Hematopoietic multipotent progenitor cell (in vitro differentiated cells): ENCODE results near the gene STMP1. TPM values are rescaled to one million over a fixed set of nuclear protein-coding genes. Genes with fewer than 3 reads are reported as not detected.
A peak's percentile ranks its signal among the peaks of the same experiment; 100 is the strongest.
"Not testable (repeated sequence)": the region's sequence is repeated elsewhere in the genome, so short reads cannot be mapped to it uniquely, and the experiment has no call there.

Experiments
- DNase-seq, 3 donors: peaks; one replicate each; pipeline ENCODE4 v3.0.0-alpha.2; 2011 to 2015; ENCODE audit warnings: low read depth in 2 of 3, low spot score in 2 of 3
- total RNA-seq: library from RNA; depleted of rRNA; stranded (reverse); fragments of >200 nt; gene quantifications from one replicate; pipeline ENCODE4 v1.2.3, GENCODE V29; 2012

The STMP1 gene
- total RNA-seq, 1 donor: 9.7 TPM

GRCh38 chr7:135662123-135662372 is 266 bp upstream of the STMP1 start:
- no peak for DNase-seq

GRCh38 chr7:135664046-135664589 is 1.8 kb downstream of the STMP1 start:
- DNase-seq: peak in 1 of 3 donors; percentile 47

GRCh38 chr7:135665042-135665441 is 2.7 kb downstream of the STMP1 start:
- no peak for DNase-seq

GRCh38 chr7:135666156-135666555 is 3.8 kb downstream of the STMP1 start:
- DNase-seq: no peak

DNA sequence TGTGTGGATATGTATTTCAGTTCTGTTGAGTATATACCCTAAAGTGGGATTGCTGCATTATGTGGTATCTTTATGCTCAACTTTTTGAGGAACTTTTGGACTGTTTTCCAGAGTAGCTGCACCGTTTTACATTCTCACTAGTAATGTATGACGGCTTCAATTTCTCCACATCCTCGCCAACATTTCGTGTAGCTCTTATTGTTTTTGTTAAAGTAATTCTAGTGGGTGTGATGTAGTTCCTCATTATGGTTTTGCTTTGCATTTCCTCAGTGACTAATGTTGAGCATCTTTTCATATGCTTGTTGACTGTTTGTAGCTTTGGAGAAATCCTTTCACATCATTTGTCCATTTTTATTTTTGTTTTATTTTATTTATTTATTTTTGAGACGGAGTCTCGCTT is 4.5 kb downstream of the STMP1 start:
- DNase-seq: peak in 1 of 3 donors; percentile 54

- not testable (repeated sequence) for DNase-seq
Observed at GRCh38 chr7:135667626-135668025, 5.3 kb downstream of the STMP1 start.

- not testable (repeated sequence) for DNase-seq
Observed at GRCh38 chr7:135668852-135669395, 6.6 kb downstream of the STMP1 start.

- DNase-seq: no peak
Observed at GRCh38 chr7:135669774-135670173, 7.5 kb downstream of the STMP1 start.

- DNase-seq: no peak
Observed at GRCh38 chr7:135670179-135670578, 7.9 kb downstream of the STMP1 start.

- peak in 1 of 3 donors; percentile 66 for DNase-seq
Observed at GRCh38 chr7:135672560-135673359, 10.4 kb downstream of the STMP1 start.

- DNase-seq: peak in 1 of 3 donors; percentile 43
Observed at GRCh38 chr7:135673360-135673706, 11.0 kb downstream of the STMP1 start.

DNA sequence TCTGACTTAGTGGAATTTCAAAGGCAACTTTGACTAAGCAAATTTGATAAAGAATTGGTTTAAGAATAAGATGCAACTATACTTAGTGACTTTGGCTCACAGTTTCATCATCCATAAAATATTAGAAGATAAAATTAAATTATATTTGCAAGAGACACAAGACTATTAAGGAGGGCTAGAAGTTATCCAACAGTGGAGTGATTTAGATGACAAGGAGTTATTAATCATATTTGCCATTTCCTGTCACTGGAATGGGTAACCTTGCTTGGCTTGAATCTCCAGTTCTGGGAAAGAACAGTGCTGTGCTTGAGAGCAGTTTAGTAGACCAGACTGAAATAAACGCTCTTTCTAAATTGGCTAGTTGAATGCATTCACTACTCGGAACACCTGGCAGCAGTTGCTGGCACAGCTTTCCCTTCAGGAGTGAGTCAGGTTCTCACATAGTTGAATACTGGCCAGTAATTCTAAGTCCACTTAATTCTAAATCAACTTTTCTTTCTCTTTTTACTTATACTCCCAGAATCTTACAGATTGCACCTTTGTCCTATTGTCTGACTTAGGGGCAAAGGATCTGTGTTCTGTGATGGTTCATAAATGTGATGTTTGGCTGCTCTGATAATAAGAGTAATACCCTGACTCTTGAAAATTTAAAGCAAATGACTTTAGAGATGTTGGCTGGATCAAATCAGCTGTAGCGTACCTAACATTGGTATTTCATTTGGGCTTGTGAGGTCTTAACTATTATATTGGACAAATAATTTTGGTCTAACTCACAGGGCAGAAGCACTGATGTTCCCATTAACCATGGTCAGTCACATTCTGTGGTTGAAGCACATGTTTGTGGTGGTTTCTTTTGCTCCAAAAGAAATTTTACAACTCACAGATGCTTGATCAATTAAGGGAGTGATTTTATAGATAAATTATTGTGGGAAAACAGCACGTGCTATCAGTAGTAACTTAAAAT is 16.6 kb downstream of the STMP1 start:
- DNase-seq: no peak

GRCh38 chr7:135681762-135682161 is 19.4 kb downstream of the STMP1 start:
- no peak for DNase-seq

- DNase-seq: no peak
Observed at GRCh38 chr7:135682191-135682590, 19.9 kb downstream of the STMP1 start.

DNA sequence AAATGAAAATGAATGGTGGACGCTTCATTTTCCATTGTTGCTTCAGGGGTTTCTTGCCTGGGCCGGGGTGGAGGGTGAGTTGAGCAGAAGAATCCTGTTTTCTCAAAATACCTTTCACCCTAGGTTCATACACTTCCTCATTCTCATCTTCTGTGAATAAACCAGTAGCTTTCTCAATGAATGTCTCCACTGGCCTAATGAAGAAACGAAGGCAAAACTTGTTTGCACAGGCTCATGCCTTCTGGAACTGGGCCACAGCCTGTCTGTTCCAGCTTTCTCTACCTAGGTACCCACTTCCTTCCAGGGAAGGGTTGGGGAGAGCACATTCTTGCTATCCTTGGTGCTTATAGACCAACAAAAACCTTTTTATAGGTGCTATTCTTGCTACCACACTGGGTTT is 21.3 kb downstream of the STMP1 start:
- DNase-seq: no peak

DNA sequence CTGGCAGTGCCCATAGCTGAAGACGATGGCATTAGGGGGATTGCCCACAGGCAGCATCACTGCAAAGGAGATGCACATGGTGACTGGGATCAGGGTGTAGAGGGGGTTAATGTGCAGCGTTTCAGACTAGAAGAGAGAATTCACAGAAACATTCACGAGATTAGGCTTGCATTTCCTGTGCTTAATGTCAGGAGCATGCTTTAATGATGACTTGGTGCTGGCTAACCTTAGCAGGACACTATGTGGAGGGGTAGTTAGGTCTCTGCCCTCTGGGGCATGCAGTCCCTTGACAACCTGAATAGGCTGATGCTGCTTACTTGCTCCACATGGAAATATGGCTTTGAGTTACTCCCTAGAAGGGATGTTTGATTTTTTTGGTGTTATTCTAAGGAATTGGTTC is 21.8 kb downstream of the STMP1 start:
- DNase-seq: no peak

DNA sequence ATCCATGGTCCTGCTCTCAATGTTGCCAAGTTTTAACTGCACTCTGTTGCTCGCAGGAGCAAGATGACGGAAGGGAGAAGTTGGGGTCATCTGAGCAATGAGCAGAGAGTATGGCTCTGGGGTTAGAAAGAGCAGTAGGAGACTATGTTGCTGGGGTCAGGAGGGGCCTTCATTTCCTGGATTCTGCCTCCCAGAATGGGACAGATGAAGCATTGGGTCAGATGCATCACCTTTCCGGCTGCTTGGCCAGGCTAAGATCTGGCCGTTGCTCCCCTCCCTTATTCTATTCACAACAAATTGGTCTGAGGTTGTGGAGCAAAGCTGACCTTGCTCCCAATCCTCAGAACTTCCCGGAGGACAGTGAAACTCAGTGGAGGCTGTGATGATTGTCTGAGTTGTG is 22.4 kb downstream of the STMP1 start:
- DNase-seq: no peak

DNA sequence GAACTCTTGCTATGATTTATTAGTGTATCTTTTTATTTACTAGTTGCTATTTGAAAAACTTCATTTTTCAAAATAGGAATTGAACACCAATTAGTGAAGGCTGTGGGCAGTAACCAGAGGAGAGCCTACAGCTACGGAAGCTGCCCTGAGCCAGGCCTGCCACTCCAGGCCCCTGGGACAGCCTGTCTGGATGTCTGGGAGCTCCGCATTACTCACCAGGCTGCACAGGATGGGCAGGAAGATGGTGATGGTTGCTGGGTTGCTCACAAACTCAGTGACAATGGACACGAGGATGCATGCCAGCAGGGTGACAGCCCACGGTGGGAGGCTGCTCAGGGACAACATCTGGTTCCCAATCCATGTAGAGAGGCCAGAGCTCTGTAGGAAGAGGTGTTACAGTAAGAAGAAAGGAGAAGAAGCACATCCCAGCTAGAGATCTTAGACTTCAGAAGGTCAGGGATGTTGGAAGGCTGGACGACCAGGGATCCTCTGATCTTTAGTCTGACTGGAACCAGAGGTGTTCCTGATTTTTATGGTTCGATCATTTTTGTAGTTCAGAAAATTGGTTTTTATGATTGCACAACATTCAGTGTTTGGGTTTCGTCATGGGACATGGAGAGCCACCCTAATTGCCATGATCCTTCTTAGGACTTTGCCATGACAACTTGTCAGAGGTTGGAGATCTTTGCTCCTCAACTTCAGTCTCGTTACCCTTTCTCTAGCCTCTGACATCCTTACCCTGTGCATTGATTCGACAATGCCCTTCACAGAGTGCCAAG is 23.2 kb downstream of the STMP1 start:
- no peak for DNase-seq

DNA sequence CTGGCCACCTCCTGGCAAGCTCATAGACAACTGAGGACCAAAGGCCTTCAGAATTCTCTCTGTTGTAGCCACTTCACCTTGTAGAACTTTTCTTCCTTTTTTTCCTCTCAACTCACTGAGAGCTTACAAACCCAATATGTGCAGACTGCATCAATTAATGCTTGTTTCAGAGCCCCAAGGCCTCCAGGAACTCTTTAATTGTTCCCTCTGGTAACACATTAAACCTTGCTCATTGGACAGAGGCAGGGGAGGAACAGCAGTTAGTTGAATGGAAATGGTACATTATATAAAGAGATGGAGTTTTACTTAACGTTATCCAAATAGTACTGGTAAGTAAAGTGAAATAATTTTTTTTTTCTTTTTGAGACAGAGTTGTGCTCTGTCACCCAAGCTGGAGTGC is 25.2 kb downstream of the STMP1 start:
- no peak for DNase-seq

GRCh38 chr7:135690566-135690965 is 28.3 kb downstream of the STMP1 start:
- DNase-seq: no peak

- no peak for DNase-seq
Observed at GRCh38 chr7:135692055-135692454, 29.7 kb downstream of the STMP1 start.
